ENCODE data around the gene CCNL2.

DNA sequence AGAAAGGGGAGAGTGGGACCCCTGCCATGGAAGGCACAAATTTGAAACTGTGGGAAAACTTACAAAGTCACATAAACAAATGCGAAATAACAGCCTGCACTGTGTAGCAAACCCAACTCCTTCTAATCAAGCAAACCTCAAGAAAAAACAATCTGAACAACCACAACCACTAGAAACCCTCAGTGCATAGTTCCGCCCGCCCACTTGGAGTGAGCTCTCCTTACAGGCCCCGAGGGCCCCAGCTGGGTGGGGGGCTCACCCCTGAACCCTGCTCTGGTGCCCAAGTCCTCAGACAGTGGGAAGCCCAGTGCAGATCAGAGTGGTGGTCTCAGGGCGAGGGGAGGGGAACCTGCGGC lies 39.8 kb downstream of the CCNL2 start:
- TF ChIP-seq STAT1 (IDR thresholded peaks at IDR 0.05; ENCODE audit: unreplicated experiment) (no peak), POLR2AphosphoS5 (IDR thresholded peaks at IDR 0.05; ENCODE audit: low read depth) (no peak)
- TF ChIP-seq, protein P1, sequence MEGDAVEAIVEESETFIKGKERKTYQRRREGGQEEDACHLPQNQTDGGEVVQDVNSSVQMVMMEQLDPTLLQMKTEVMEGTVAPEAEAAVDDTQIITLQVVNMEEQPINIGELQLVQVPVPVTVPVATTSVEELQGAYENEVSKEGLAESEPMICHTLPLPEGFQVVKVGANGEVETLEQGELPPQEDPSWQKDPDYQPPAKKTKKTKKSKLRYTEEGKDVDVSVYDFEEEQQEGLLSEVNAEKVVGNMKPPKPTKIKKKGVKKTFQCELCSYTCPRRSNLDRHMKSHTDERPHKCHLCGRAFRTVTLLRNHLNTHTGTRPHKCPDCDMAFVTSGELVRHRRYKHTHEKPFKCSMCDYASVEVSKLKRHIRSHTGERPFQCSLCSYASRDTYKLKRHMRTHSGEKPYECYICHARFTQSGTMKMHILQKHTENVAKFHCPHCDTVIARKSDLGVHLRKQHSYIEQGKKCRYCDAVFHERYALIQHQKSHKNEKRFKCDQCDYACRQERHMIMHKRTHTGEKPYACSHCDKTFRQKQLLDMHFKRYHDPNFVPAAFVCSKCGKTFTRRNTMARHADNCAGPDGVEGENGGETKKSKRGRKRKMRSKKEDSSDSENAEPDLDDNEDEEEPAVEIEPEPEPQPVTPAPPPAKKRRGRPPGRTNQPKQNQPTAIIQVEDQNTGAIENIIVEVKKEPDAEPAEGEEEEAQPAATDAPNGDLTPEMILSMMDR (conservative IDR thresholded peaks at IDR 0.05; ENCODE audit: low read depth in 2 of 2): no peak
- TF ChIP-seq, protein P2, sequence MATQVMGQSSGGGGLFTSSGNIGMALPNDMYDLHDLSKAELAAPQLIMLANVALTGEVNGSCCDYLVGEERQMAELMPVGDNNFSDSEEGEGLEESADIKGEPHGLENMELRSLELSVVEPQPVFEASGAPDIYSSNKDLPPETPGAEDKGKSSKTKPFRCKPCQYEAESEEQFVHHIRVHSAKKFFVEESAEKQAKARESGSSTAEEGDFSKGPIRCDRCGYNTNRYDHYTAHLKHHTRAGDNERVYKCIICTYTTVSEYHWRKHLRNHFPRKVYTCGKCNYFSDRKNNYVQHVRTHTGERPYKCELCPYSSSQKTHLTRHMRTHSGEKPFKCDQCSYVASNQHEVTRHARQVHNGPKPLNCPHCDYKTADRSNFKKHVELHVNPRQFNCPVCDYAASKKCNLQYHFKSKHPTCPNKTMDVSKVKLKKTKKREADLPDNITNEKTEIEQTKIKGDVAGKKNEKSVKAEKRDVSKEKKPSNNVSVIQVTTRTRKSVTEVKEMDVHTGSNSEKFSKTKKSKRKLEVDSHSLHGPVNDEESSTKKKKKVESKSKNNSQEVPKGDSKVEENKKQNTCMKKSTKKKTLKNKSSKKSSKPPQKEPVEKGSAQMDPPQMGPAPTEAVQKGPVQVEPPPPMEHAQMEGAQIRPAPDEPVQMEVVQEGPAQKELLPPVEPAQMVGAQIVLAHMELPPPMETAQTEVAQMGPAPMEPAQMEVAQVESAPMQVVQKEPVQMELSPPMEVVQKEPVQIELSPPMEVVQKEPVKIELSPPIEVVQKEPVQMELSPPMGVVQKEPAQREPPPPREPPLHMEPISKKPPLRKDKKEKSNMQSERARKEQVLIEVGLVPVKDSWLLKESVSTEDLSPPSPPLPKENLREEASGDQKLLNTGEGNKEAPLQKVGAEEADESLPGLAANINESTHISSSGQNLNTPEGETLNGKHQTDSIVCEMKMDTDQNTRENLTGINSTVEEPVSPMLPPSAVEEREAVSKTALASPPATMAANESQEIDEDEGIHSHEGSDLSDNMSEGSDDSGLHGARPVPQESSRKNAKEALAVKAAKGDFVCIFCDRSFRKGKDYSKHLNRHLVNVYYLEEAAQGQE (IDR thresholded peaks at IDR 0.05; ENCODE audit: unreplicated experiment): no peak
